Loucy (cell line): ENCODE measurements around the gene SLC17A6.

Experiments used
- H2AFZ ChIP-seq: fragments of 200-600 bp; sonication (generic); 2 replicates; pipeline ENCODE4 v1.6.0; 2016; ENCODE audit warnings: antibody characterized with exemption, mild to moderate bottlenecking, low read length, moderate library complexity
- H3F3A ChIP-seq: fragments of 200-600 bp; 2 replicates; pipeline ENCODE4 v1.6.0; 2016; ENCODE audit warnings: antibody characterized with exemption, low read depth, mild to moderate bottlenecking
- H3K27me3 ChIP-seq: fragments of 200-600 bp; sonication (generic); 2 replicates; pipeline ENCODE4 v1.6.1; 2014; ENCODE audit warnings: low read length, mild to moderate bottlenecking; ENCODE audit not compliant: insufficient read depth, poor library complexity, severe bottlenecking
- H3K36me3 ChIP-seq: fragments of 200-600 bp; sonication (generic); 2 replicates; pipeline ENCODE4 v1.6.1; 2016; ENCODE audit warnings: low read length; ENCODE audit not compliant: insufficient read depth
- H3K4me1 ChIP-seq: fragments of 200-600 bp; sonication (generic); 2 replicates; pipeline ENCODE4 v1.5.1; 2014; ENCODE audit warnings: low read length, mild to moderate bottlenecking; ENCODE audit not compliant: insufficient read depth, poor library complexity, severe bottlenecking
- H3K4me2 ChIP-seq: fragments of 200-600 bp; sonication (generic); 2 replicates; pipeline ENCODE4 v1.6.0; 2014; ENCODE audit warnings: antibody characterized with exemption, low read length, low read depth, mild to moderate bottlenecking; ENCODE audit not compliant: poor library complexity, severe bottlenecking
- H3K4me3 ChIP-seq: fragments of 200-600 bp; sonication (generic); 2 replicates; pipeline ENCODE4 v1.5.1; 2014; ENCODE audit warnings: low read length, mild to moderate bottlenecking, mixed read lengths; ENCODE audit not compliant: poor library complexity, severe bottlenecking
- H3K79me2 ChIP-seq: fragments of 200-600 bp; sonication (generic); 2 replicates; pipeline ENCODE4 v1.6.1; 2014; ENCODE audit warnings: low read length; ENCODE audit not compliant: insufficient read depth
- H3K9ac ChIP-seq: fragments of 200-600 bp; sonication (generic); 2 replicates; pipeline ENCODE4 v1.6.0; 2014; ENCODE audit warnings: mild to moderate bottlenecking, low read depth, low read length, moderate library complexity; ENCODE audit not compliant: poor library complexity, severe bottlenecking
- H3K9me2 ChIP-seq: fragments of 200-600 bp; sonication (generic); replicated peaks from 2 replicates; pipeline ENCODE4 v1.6.1; 2016; ENCODE audit warnings: low read depth, low read length, mixed read lengths
- H3K9me3 ChIP-seq: fragments of 200-600 bp; sonication (generic); 2 replicates; pipeline ENCODE4 v1.6.1; 2014; ENCODE audit warnings: mild to moderate bottlenecking, antibody characterized with exemption, low read length, low read depth; ENCODE audit not compliant: insufficient read depth
- H4K20me1 ChIP-seq: fragments of 200-600 bp; sonication (generic); 2 replicates; pipeline ENCODE4 v1.6.0; 2014; ENCODE audit warnings: antibody characterized with exemption, low read length, mild to moderate bottlenecking; ENCODE audit not compliant: insufficient read depth, poor library complexity, severe bottlenecking
- EZH2phosphoT487 ChIP-seq: fragments of 200-600 bp; IDR thresholded peaks from 2 replicates; pipeline ENCODE4 v1.6.1; 2018; ENCODE audit warnings: antibody characterized with exemption, mild to moderate bottlenecking, moderate library complexity, borderline replicate concordance
- TF ChIP-seq, protein P1 (sequence below): fragments of 200-600 bp; sonication (generic); conservative IDR thresholded peaks from 2 replicates; pipeline ENCODE4 v1.5.1; 2014; ENCODE audit warnings: mild to moderate bottlenecking, antibody characterized with exemption, low read length

SLC17A6 gene

DNA sequence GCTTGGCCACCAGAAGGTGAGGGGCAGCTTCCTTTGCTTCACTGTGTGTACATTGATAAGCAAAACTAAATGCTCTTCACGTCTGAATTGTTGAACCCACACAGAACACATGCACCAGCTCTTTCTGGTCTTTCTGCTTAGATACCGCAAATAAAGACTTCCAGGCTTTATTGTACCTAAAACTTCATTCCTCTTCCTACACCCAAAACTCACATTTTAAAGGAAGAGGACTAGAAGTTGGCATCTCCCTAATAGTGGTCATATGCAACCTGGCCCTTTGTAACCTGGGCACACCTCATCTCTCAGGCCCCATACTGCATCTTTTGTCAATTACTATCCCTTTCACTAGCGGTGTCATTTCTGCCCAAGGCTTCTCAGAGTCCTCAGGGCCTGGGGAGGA lies 5.9 kb downstream of the SLC17A6 start:
- Histone ChIP-seq H3K27me3 (no peaks in the 10 kb centered on the region), H3K4me2 (no peak overlapping the region), H3K36me3 (no peaks in the 10 kb centered on the region), H3F3A (no peaks in the 10 kb centered on the region), H3K9me2 (no peaks in the 10 kb centered on the region), H3K9ac (no peak overlapping the region), H3K4me3 (no peak overlapping the region), H3K4me1 (no peaks in the 10 kb centered on the region), H4K20me1 (no peaks in the 10 kb centered on the region), H2AFZ (no peak overlapping the region), H3K79me2 (no peaks in the 10 kb centered on the region), H3K9me3 (no peaks in the 10 kb centered on the region)
- TF ChIP-seq, protein P1, sequence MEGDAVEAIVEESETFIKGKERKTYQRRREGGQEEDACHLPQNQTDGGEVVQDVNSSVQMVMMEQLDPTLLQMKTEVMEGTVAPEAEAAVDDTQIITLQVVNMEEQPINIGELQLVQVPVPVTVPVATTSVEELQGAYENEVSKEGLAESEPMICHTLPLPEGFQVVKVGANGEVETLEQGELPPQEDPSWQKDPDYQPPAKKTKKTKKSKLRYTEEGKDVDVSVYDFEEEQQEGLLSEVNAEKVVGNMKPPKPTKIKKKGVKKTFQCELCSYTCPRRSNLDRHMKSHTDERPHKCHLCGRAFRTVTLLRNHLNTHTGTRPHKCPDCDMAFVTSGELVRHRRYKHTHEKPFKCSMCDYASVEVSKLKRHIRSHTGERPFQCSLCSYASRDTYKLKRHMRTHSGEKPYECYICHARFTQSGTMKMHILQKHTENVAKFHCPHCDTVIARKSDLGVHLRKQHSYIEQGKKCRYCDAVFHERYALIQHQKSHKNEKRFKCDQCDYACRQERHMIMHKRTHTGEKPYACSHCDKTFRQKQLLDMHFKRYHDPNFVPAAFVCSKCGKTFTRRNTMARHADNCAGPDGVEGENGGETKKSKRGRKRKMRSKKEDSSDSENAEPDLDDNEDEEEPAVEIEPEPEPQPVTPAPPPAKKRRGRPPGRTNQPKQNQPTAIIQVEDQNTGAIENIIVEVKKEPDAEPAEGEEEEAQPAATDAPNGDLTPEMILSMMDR = no peak
- TF ChIP-seq EZH2phosphoT487 = no peak

DNA sequence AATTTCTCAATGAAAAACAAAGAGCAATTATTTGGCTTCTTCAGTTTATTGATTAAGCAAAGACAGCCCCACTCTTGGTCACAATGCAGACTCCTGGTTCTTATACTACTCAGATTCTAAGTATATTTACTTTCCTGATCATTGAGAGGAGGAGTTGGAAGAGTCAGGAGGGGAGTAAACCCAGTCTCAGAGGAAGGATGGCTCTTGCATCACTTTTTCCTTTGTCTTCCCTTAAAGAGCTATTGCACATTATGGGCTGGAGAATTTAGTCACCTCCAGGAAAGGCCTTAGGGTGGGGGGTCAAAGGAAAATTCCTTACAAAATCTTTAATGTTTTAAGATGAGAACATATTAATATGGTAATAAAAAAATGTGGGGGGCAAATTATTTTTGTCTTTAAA lies 8.1 kb downstream of the SLC17A6 start:
- H2AFZ ChIP-seq = no peak overlapping the region
- H3K79me2 ChIP-seq = no peaks in the 10 kb centered on the region
- no peaks in the 10 kb centered on the region for H3F3A ChIP-seq
- no peaks in the 10 kb centered on the region for H4K20me1 ChIP-seq
- no peak overlapping the region for H3K9ac ChIP-seq
- TF ChIP-seq, protein P1 = no peak
- TF ChIP-seq EZH2phosphoT487 = no peak
- H3K9me2 ChIP-seq = no peaks in the 10 kb centered on the region
- no peaks in the 10 kb centered on the region for H3K4me1 ChIP-seq
- no peaks in the 10 kb centered on the region for H3K9me3 ChIP-seq
- no peak overlapping the region for H3K4me3 ChIP-seq
- no peak overlapping the region for H3K4me2 ChIP-seq
- no peaks in the 10 kb centered on the region for H3K36me3 ChIP-seq
- H3K27me3 ChIP-seq = no peaks in the 10 kb centered on the region

DNA sequence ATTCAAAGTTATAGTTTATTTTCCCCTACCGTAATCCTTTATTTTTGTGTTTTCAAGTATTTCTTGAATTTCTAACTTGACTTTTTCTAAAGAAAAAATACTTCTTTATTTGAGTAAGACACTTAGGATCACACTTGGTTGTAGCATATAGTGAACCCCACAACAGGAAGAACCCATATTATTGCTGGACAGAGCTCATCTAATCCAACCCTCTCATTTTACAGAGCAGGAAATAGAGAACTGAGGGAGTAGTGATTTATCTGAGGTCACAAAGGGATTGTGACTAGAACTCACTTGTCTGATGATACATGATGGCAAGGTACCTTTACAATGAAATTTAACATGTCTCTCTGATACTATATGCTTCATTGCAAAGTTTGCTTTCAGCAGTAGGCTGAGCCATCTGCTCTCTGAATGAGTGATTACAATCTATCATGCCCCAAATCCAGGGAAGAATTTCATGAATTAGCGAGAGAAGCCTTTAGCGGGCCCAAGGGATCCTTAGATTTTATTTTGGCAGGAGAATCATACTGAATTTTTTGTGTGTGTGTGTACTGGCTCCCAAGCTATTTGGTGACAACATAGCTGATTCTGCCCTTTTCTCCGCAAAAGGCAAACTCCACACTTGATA lies 9.8 kb downstream of the SLC17A6 start:
- no peak for TF ChIP-seq EZH2phosphoT487
- TF ChIP-seq, protein P1 = no peak
- Histone ChIP-seq H4K20me1 (no peaks in the 10 kb centered on the region), H2AFZ (no peak overlapping the region), H3F3A (no peaks in the 10 kb centered on the region), H3K4me1 (no peaks in the 10 kb centered on the region), H3K27me3 (no peaks in the 10 kb centered on the region), H3K4me3 (no peak overlapping the region), H3K36me3 (no peaks in the 10 kb centered on the region), H3K9ac (no peak overlapping the region), H3K9me2 (no peaks in the 10 kb centered on the region), H3K4me2 (no peak overlapping the region), H3K79me2 (no peaks in the 10 kb centered on the region), H3K9me3 (no peaks in the 10 kb centered on the region)
